Measurements from ENCODE around the gene TUFM. TPM values are rescaled to one million over a fixed set of nuclear protein-coding genes. Genes with fewer than 3 reads are reported as not detected.

Gene TUFM
- polyA plus RNA-seq, 1 experiment = 107 TPM

DNA sequence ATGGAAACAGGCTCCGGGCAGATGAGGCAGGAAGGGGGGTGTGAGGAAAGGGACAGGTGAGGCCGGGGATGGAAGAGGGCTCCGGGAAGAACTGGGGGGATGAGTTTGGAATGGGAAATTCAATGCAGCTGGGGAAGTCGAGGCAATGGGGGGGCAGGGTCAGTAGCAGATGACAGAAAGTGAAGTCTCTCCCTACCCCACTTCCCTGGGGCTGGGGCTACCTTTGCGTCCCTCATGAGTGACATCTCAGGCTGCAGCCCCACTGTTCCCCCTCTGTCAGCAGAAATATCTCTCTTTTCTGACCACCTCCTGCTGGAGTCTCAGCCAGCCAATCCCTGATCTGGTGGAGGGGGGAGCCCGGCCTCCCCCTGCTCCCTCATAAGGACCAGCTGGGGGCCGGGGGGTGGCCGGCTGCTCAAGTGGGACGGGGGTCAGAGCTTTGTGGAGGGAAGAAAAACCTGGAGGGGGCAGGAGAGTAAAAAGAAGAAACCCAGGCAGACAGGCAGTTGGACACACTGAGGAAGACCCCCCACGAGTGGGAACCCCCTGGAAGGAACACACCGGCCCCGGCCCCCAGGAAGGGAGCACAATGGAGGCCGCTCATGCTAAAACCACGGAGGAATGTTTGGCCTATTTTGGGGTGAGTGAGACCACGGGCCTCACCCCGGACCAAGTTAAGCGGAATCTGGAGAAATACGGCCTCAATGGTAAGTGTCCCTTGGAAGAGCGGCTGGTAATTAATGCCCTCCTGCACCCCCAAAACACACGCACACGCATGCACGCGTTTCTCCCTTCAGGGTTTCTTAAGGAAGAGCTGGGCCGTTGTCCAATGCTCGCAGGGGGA is 32.2 kb upstream of the TUFM start, which contains the start of gene ATP2A1:
Gene ATP2A1, plus strand, starts transcription at position 406 of the 844 bp plus-strand sequence. Its CDS starts 184 bp downstream, at position 590.
- TF ChIP-seq, protein P1, sequence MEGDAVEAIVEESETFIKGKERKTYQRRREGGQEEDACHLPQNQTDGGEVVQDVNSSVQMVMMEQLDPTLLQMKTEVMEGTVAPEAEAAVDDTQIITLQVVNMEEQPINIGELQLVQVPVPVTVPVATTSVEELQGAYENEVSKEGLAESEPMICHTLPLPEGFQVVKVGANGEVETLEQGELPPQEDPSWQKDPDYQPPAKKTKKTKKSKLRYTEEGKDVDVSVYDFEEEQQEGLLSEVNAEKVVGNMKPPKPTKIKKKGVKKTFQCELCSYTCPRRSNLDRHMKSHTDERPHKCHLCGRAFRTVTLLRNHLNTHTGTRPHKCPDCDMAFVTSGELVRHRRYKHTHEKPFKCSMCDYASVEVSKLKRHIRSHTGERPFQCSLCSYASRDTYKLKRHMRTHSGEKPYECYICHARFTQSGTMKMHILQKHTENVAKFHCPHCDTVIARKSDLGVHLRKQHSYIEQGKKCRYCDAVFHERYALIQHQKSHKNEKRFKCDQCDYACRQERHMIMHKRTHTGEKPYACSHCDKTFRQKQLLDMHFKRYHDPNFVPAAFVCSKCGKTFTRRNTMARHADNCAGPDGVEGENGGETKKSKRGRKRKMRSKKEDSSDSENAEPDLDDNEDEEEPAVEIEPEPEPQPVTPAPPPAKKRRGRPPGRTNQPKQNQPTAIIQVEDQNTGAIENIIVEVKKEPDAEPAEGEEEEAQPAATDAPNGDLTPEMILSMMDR (IDR thresholded peaks at IDR 0.05; ENCODE audit: low read depth, low read length) = no peak
- POLR2A ChIA-PET = interaction anchor here (1.2 kb wide), 1 partner anchor 15 kb away, joined by 5 read pairs; the partner anchor contains the start of gene SH2B1
- Histone ChIP-seq H3K4me3 (ENCODE audit: low read depth, low read length) (peak within 1 kb of the TSS; percentile 71), H3K27me3 (ENCODE audit: control insufficient read depth, insufficient read depth, low read length) (no peaks in the 10 kb centered on the region), H3K27ac (ENCODE audit: low read depth, low read length) (peak within 1 kb of the TSS; percentile 21), H3K9me3 (ENCODE audit: control insufficient read depth, insufficient read depth, low read length) (no peaks in the 10 kb centered on the region; the same call in 1 of the 2 replicates)
- no peak for DNase-seq (ENCODE audit: low read depth, low spot score)
- CTCF ChIA-PET = interaction anchor here (1.8 kb wide), 1 partner anchor 67 kb away, joined by 6 read pairs; no protein-coding TSS in a partner anchor

DNA sequence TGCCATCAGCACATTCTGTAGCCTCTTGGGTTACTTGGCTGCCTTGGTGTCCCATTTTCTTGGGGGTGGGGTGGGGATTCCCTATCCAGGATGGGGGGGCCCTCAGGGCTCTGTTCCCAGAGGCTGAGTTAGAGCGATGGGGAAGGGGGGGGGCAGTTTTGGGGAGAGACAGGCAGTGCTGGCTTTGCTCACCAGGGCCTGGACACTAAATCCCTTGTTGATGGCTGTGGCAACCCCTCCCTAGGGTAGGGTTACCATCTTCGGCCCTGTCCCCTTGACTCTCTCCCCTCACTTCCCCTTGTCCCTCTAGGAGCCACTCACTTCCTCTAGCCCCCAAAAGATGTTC is 31.5 kb upstream of the TUFM start:
- Histone ChIP-seq H3K27me3 (ENCODE audit: control insufficient read depth, insufficient read depth, low read length) (no peaks in the 10 kb centered on the region), H3K4me3 (ENCODE audit: low read depth, low read length) (no peak overlapping the region), H3K9me3 (ENCODE audit: control insufficient read depth, insufficient read depth, low read length) (no peaks in the 10 kb centered on the region; the same call in 1 of the 2 replicates), H3K27ac (ENCODE audit: low read depth, low read length) (no peak overlapping the region)
- TF ChIP-seq, protein P1 (IDR thresholded peaks at IDR 0.05; ENCODE audit: low read depth, low read length) = no peak
- CTCF ChIA-PET = interaction anchor here (1.8 kb wide), 1 partner anchor 68 kb away, joined by 6 read pairs; no protein-coding TSS in a partner anchor
- POLR2A ChIA-PET = no interaction called here
- DNase-seq (ENCODE audit: low read depth, low spot score) = no peak

GRCh38 chr16:28876973-28877654 is 31.0 kb upstream of the TUFM start:
- Histone ChIP-seq H3K4me3 (ENCODE audit: low read depth, low read length) (no peak overlapping the region), H3K9me3 (ENCODE audit: control insufficient read depth, insufficient read depth, low read length) (no peaks in the 10 kb centered on the region; the same call in 1 of the 2 replicates), H3K27ac (ENCODE audit: low read depth, low read length) (no peak overlapping the region), H3K27me3 (ENCODE audit: control insufficient read depth, insufficient read depth, low read length) (no peaks in the 10 kb centered on the region)
- ChIA-PET CTCF (no interaction called here), POLR2A (no interaction called here)
- DNase-seq (ENCODE audit: low read depth, low spot score) = no peak
- TF ChIP-seq, protein P1 (IDR thresholded peaks at IDR 0.05; ENCODE audit: low read depth, low read length) = no peak

DNA sequence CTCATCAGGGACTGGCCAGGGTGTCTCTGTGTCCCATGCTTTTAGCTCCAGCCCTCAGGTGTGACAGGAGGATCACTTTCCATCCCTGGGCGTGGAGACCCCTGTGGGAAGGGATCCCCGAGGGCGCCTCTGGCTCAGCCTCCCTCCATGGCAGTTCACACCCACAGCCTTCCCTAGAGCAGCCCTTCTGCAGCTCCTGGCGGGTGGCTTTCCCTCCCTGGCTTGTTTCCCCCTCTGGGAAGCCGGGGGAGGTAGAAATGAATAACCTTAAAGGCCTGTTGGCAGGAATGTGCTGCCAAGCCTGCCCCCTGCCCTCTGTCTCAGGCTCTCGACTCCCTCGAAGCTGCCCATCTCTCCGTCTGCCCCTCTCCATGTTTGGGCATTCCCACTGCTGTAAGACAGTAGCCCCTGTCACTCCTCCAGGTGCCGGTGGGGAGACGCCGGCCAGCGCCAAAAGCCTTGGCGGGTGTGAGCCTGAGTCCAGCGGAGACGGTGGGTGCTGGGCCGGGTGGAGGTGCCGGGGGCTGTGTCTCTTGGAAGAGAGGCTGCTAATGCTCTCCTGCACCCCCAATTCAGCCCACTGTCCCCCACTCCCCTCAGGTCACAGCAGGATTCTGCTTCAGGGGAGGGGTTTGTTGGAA is 30.0 kb upstream of the TUFM start:
- ChIA-PET POLR2A (interaction anchor here (0.6 to 2.0 kb wide), 3 partner anchors 13 to 28 kb away, joined by 3 to 6 read pairs (median 5); partner anchors contain the start of gene SH2B1), CTCF (interaction anchor here (4.0 kb wide), 1 partner anchor 69 kb away, joined by 19 read pairs; no protein-coding TSS in a partner anchor)
- Histone ChIP-seq H3K27me3 (ENCODE audit: control insufficient read depth, insufficient read depth, low read length) (no peaks in the 10 kb centered on the region), H3K27ac (ENCODE audit: low read depth, low read length) (no peak overlapping the region), H3K9me3 (ENCODE audit: control insufficient read depth, insufficient read depth, low read length) (no peaks in the 10 kb centered on the region; the same call in 1 of the 2 replicates), H3K4me3 (ENCODE audit: low read depth, low read length) (no peak overlapping the region)
- no peak for DNase-seq (ENCODE audit: low read depth, low spot score)
- TF ChIP-seq, protein P1 (IDR thresholded peaks at IDR 0.05; ENCODE audit: low read depth, low read length) = no peak

Measured in AG04450 (cell line).